GM21367 (cell line): ENCODE results near the gene DCUN1D2.
"Not testable (repeated sequence)": the region's sequence is repeated elsewhere in the genome, so short reads cannot be mapped to it uniquely, and the experiment has no call there.

Source experiments
- ATAC-seq: cut with Tn5 transposase; IDR thresholded peaks from one replicate; pipeline ENCODE4 v1.9.1; 2021; ENCODE audit not compliant: unreplicated experiment

DCUN1D2 gene

DNA sequence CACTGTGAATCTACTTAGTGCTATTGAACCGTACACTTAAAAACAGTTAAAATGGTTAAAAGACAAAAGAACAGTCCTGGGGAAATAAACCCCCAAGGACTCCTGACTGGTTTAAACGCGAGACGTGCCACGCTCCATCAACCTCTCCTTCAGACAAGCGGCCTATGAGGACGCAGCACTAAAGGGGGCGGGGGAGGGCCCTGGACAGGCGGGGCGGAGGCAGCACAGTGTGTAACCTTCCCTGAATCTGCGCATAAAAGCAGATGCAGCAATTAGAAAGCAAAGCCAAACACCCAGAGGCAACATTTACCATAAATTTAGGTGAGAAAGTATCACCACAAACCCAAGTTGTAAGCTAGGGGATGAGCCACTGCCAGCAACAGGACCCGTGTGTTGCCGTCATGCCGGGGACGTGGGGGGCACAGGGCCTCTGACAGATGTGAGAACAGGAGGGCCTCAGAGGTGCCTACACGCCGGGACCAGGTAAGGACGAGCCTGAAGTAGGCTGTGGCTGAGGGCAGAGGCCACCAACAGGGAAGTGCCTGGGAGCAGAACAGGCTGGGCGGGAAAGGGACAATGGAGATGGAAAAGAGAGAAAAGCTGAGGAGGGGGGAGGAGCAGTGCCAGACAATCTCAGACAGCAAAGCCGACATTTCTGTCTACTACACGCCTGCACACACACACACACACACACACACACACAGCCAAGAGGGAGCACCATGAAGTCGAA is 21.9 kb downstream of the DCUN1D2 start:
- ATAC-seq: no peak

DNA sequence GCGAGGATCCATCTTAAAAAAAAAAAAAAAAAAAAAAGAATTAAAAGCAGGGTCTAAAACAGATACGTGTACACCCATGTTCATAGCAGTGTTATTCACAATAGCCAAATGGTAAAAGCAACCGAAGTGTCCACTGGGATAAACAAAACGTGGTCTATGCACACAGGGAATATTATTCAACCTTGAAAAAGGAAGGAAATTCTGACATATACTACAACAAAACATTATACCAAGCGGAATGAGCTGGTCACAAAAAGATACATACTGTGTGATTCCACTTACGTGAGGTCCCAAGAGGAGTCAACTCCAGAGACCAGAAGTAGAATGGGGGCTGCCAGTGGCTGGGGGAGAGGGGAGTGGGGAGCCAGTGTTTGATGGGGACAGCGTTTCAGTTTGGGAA is 22.5 kb downstream of the DCUN1D2 start:
- ATAC-seq: no peak

GRCh38 chr13:113466383-113466782 is 24.1 kb downstream of the DCUN1D2 start:
- no peak for ATAC-seq

- ATAC-seq: no peak
Observed at GRCh38 chr13:113465300-113465699, 25.2 kb downstream of the DCUN1D2 start.

GRCh38 chr13:113464476-113464875 is 26.0 kb downstream of the DCUN1D2 start:
- ATAC-seq: no peak

GRCh38 chr13:113461022-113461751 is 29.3 kb downstream of the DCUN1D2 start:
- no peak for ATAC-seq

DNA sequence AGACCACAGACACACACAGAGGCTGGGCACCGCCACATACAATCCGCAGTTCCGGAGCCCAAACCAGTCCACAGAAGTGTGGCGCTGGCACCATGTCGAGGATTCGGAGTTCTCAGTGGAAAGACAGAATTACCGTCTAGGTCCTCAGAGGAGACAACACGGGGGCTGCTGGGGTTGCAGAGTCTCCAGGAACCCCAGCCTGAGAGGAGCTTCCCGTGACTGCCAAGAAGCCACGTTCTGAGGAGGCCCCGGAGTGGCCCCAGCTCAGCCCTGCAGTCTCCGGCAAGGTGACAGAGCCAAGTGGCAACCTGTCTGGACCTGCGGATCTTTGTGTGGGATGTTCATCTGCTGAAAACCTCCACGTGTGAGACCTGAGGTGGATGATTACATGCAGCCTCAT is 29.9 kb downstream of the DCUN1D2 start:
- ATAC-seq: no peak

DNA sequence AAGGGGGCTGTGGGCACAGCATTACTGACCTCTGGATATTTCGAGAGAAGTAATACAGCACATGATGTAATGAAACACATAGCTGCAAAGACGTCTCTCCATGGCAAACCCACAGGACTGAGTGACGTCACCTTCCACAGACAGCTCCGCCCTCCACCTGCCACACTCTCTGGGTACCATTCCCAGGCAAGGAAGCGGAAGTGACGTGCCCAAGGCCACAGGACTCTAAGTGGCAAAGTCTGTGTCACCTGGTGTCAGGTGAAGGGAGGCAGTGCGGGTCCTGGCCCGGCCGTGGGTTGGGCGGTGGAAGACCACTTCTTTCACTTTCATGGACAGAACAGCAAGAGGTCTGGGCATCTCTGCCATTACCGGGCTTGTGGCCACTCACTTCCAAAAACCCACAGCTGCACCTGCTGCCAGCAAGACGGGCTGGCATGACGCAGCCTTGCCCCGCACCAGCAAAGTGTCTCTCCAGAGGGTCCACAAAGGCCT is 30.4 kb downstream of the DCUN1D2 start:
- ATAC-seq: no peak

DNA sequence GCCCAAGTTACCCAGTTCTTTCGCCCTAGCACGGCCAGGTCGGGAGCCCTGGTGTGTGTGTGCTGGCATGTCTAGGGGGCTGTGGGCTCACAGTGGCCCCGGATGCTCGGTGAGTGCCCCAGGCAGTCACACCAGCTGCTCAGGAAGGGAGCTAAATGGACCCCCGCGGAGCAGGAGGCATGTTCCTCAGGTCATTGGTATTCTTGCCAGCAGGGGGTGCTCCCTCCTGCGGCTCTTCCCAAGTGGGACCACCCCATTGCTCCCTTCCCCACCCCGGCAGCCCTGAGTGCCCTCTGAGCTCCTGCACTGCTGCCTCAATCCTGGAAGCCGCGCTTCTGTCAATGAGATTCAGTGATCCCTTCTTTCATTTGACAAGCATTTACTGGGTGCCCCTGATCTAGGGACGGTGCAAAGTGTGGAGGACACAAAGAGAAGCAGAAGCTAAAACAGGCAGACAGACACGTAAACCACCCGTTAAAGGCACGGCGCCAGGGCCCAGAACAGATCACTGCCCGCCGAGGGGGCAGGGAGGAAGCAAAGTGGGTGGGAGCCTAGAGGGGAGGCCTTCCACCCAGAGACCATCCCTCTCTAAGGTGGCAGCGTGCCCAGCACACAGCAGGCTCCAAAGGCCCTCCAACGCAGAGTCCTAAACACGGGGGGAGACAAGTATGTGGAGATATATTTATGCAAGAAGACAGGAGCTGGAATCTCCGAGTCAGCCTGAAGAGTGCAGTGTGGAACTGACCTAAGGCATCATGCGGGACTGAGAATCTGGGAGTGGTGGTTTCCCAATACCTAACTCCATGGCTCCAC is 32.1 kb downstream of the DCUN1D2 start:
- no peak for ATAC-seq

GRCh38 chr13:113457510-113457909 is 33.0 kb downstream of the DCUN1D2 start:
- no peak for ATAC-seq

DNA sequence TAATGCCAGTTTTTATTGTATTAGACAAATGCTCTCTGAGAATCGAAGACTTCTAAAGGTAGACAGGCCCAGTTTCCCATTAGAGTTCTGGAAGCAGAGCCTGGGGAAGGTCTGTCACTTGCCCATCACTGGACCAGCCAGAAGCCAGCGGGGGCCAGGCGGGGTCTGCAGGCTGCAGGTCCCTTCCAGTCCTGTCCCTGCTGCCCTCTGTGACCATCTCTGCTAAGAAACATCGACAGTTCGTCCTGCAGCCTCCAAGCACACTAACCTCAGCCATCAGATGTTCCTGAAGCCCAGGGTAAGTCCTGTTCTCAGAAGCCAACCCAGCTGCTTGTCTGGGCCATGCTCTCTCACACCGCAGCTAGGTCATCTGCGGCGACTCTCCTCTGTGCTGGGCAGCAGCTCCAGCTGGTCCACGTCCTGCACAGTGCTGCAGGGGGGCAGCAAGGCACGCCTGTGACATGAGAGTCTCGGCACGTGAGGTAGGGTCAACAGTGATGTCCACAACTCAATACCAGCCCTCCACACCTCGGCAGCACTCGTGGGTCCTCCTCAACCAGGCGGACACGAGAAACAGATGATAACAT is 34.3 kb downstream of the DCUN1D2 start:
- ATAC-seq: no peak

- ATAC-seq: no peak
Observed at GRCh38 chr13:113455384-113455783, 35.1 kb downstream of the DCUN1D2 start.

- ATAC-seq: no peak
Observed at GRCh38 chr13:113454936-113455335, 35.6 kb downstream of the DCUN1D2 start.

DNA sequence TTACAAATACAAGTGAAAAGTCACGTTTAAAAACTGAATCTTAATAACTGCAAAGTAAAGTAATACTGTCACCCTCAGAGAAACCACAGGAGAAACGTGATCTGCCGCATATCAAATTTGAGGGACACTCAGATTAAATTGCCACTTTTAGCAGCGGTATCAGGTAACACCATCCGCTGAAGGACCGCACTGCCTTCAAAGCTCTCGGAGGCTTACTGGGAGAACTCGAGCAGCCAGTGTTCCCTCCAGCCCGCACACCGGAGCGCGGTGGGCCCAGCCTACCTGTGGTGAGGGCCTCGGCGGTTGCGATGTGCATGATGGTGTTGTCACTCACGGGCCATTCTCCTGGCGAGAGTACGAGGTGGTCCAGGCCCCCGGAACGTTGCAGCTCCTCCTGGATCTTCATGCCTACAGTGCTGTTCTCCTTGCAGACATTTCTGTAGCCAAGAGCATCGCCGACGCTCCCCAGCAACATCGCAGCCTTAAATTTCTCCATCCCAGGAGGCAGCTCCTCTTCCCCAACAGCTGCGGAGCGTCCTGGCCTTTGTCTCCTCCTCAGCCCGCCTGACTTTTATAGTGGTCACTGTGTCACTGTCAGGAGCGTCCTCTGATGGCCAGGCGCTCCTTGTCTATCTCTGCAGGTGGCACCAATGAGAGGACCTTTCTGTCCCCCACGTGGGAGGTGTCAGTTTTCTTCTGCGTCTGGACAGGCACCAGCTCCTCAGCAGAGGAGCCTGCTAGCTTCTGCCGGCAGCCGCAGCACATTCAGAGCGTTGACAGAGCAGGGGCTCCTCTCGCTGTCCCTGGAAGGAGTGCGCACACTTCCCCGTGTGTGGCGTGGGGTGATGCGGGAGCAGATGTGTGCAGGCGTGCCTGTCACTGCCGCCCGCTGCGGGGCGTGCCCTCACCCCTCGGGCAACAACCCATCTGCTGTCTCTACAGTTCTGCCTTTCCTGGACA is 37.3 kb downstream of the DCUN1D2 start, which contains the start of gene ADPRHL1:
ADPRHL1 (minus strand) TSS at position 547 of the 960 bp plus-strand sequence; CDS start at position 496, 51 bp downstream.
- ATAC-seq: no peak

DNA sequence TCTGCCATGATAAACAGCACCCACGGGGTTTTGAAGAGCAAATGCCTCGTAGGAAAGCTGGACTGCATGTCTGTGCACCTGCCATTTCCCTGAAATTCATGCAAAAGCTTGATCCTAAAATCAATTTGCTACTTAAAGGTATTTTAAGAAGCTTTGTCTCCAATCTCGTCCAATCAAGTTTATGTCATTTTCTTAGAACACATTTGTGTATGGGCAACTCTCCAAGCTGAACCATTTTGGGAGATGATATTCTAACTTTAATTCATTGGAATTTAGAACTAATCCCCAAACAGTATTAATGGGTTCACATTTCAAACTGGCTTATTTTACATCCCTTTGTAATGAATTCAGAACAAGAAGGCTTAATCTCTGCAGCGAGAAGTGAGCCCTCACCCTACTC is 38.0 kb downstream of the DCUN1D2 start:
- no peak for ATAC-seq

- no peak for ATAC-seq
Observed at GRCh38 chr13:113451951-113452421, 38.5 kb downstream of the DCUN1D2 start.

GRCh38 chr13:113450861-113451620 is 39.5 kb downstream of the DCUN1D2 start:
- ATAC-seq: not testable (repeated sequence)

- ATAC-seq: not testable (repeated sequence)
Observed at GRCh38 chr13:113450348-113450744, 40.2 kb downstream of the DCUN1D2 start.
